IMR-90 (cell line): Measurements from ENCODE around the gene ASPRV1. TPM values are rescaled to one million over a fixed set of nuclear protein-coding genes. Genes with fewer than 3 reads are reported as not detected.

Experiments used
- ATAC-seq: fragments of 200-7000 bp; cut with Tn5 transposase; 2 replicates; pipeline ENCODE4 v1.9.1; 2020; ENCODE audit warnings: low read depth, mild to moderate bottlenecking, moderate library complexity
- BruUV-seq: library from RNA; stranded (reverse); fragments of 400-500 nt; replicated peaks from 2 replicates; lab custom pipeline; 2021; lab: Mats Ljungman, UMichigan
- CTCF ChIA-PET: fragments of 300-600 bp; formaldehyde crosslinking; extraction: SDS; loops from one replicate; lab custom pipeline; 2021; ENCODE audit warnings: antibody characterized with exemption; lab: Yijun Ruan, JAX
- POLR2A ChIA-PET: fragments of 300-600 bp; sonication (Branson Sonifier 250); formaldehyde crosslinking; loops from one replicate; lab custom pipeline; 2022; ENCODE audit warnings: antibody characterized with exemption; ENCODE audit not compliant: unreplicated experiment; lab: Charles Lee
- DNase-seq: peaks from one replicate; pipeline ENCODE4 v3.0.0; 2013
- H2AFZ ChIP-seq: replicated peaks from 2 replicates; pipeline ENCODE3; 2013; ENCODE audit warnings: low read length, mild to moderate bottlenecking; ENCODE audit not compliant: poor library complexity
- H2AK5ac ChIP-seq: 2 replicates; pipeline ENCODE4 v1.6.1; 2013; ENCODE audit warnings: low read depth, low read length, inconsistent platforms
- H2AK9ac ChIP-seq: replicated peaks from 2 replicates; pipeline ENCODE3; 2013; ENCODE audit warnings: mild to moderate bottlenecking, low read depth, low read length, moderate library complexity; ENCODE audit not compliant: poor library complexity
- H2BK120ac ChIP-seq: 2 replicates; pipeline ENCODE4 v1.6.1; 2013; ENCODE audit warnings: low read depth, low read length, inconsistent platforms
- H2BK15ac ChIP-seq: 3 replicates; pipeline ENCODE4 v1.6.1; 2013; ENCODE audit warnings: low read depth, low read length, inconsistent platforms
- H2BK20ac ChIP-seq: 2 replicates; pipeline ENCODE4 v1.6.1; 2013; ENCODE audit warnings: low read depth, mild to moderate bottlenecking, inconsistent platforms, low read length, moderate library complexity
- H2BK5ac ChIP-seq: 2 replicates; pipeline ENCODE4 v1.6.1; 2013; ENCODE audit warnings: mild to moderate bottlenecking, low read depth, low read length, inconsistent platforms; ENCODE audit not compliant: poor library complexity, severe bottlenecking
- H3K14ac ChIP-seq: replicated peaks from 2 replicates; pipeline ENCODE4 v1.6.1; 2013; ENCODE audit warnings: low read depth, low read length, inconsistent platforms
- H3K18ac ChIP-seq: 2 replicates; pipeline ENCODE4 v1.6.1; 2013; ENCODE audit warnings: low read depth, low read length, control low read depth
- H3K23ac ChIP-seq: 2 replicates; pipeline ENCODE4 v1.6.1; 2013; ENCODE audit warnings: low read depth, low read length, inconsistent platforms
- H3K27ac ChIP-seq: 2 replicates; pipeline ENCODE4 v1.5.1; 2013; ENCODE audit warnings: mild to moderate bottlenecking, control low read depth, low read length; ENCODE audit not compliant: insufficient read depth
- H3K27me3 ChIP-seq: 2 replicates; pipeline ENCODE4 v1.6.1; 2013; ENCODE audit warnings: low read length; ENCODE audit not compliant: control insufficient read depth, insufficient read depth
- H3K36me3 ChIP-seq: 2 replicates; pipeline ENCODE4 v1.6.1; 2013; ENCODE audit warnings: low read length, mixed read lengths; ENCODE audit not compliant: control insufficient read depth, insufficient read depth
- H3K4ac ChIP-seq: 2 replicates; pipeline ENCODE4 v1.6.1; 2013; ENCODE audit warnings: low read depth, low read length, inconsistent platforms
- H3K4me1 ChIP-seq: 2 replicates; pipeline ENCODE4 v1.6.1; 2013; ENCODE audit warnings: low read length, mixed read lengths; ENCODE audit not compliant: control insufficient read depth, insufficient read depth
- H3K4me2 ChIP-seq: 2 replicates; pipeline ENCODE4 v1.6.1; 2013; ENCODE audit warnings: low read depth, mild to moderate bottlenecking, control low read depth, low read length, moderate library complexity
- H3K4me3 ChIP-seq: 2 replicates; pipeline ENCODE4 v1.5.1; 2013; ENCODE audit warnings: low read depth, mild to moderate bottlenecking, control low read depth, low read length, moderate library complexity; ENCODE audit not compliant: insufficient read depth
- H3K56ac ChIP-seq: 2 replicates; pipeline ENCODE4 v1.6.1; 2013; ENCODE audit warnings: low read length, inconsistent platforms; ENCODE audit not compliant: insufficient read depth; ENCODE audit errors: extremely low read depth
- H3K79me1 ChIP-seq, 2 experiments: 2 replicates each; pipeline ENCODE4 v1.6.1; 2013; ENCODE audit warnings: low read length in 2 of 2, inconsistent platforms in 1 of 2, low read depth in 1 of 2
- H3K9ac ChIP-seq: 2 replicates; pipeline ENCODE4 v1.6.1; 2013; ENCODE audit warnings: low read depth, low read length, control low read depth
- H3K9me1 ChIP-seq: 2 replicates; pipeline ENCODE4 v1.6.1; 2013; ENCODE audit warnings: low read length, inconsistent platforms; ENCODE audit not compliant: insufficient read depth
- H3K9me3 ChIP-seq: 2 replicates; pipeline ENCODE4 v1.6.1; 2013; ENCODE audit warnings: low read length; ENCODE audit not compliant: control insufficient read depth, insufficient read depth
- H4K20me1 ChIP-seq: 2 replicates; pipeline ENCODE4 v1.6.1; 2013; ENCODE audit warnings: low read length, inconsistent platforms; ENCODE audit not compliant: insufficient read depth
- H4K5ac ChIP-seq: 2 replicates; pipeline ENCODE4 v1.6.1; 2013; ENCODE audit warnings: mild to moderate bottlenecking, low read depth, low read length, control low read depth
- H4K8ac ChIP-seq, 2 experiments: 2 replicates each; pipeline ENCODE4 v1.6.1; 2013; ENCODE audit warnings: low read depth in 2 of 2, low read length in 2 of 2, control low read depth in 1 of 2, inconsistent platforms in 1 of 2
- H4K91ac ChIP-seq: 2 replicates; pipeline ENCODE4 v1.6.1; 2013; ENCODE audit warnings: low read depth, low read length, inconsistent platforms; ENCODE audit not compliant: insufficient read depth
- CEBPB ChIP-seq: IDR thresholded peaks from 2 replicates; pipeline ENCODE4 v1.6.1; 2012; ENCODE audit warnings: low read depth, low read length, improper control_type of control experiment
- CHD1 ChIP-seq: IDR thresholded peaks from 2 replicates; pipeline ENCODE4 v1.6.1; 2012; ENCODE audit warnings: low read depth, low read length, improper control_type of control experiment
- FOS ChIP-seq: fragments of 150-350 bp; IDR thresholded peaks from 2 replicates; pipeline ENCODE4 v1.6.1; 2016; ENCODE audit warnings: low read depth, low read length
- WGBS, 2 experiments: methylation state at CpG; one replicate each; pipeline versions ENCODE4 v1.1.5 to v1.1.7; 2013; ENCODE audit warnings: missing lambda C conversion rate in 2 of 2; ENCODE audit not compliant: insufficient read length in 1 of 2; ENCODE audit errors: extremely low coverage in 2 of 2; 5-methylcytosine and 5-hydroxymethylcytosine counted together
- dilution Hi-C: fragments of 300-500 bp; cut with HindIII; formaldehyde crosslinking; loops from one replicate; pipeline ENCODE4 v1.14.3; 2018; ENCODE audit warnings: low sequenced_read_pairs; ENCODE audit not compliant: unreplicated experiment
- in situ Hi-C: fragments of 300-500 bp; cut with MboI; formaldehyde crosslinking; loops from 3 replicates; pipeline ENCODE4 v1.14.3; 2019; ENCODE audit warnings: low sequenced_read_pairs, inconsistent platforms, mixed read lengths
- intact Hi-C: fragments of 100-400 bp; cut with micrococcal nuclease; formaldehyde crosslinking; loops from 2 replicates; pipeline ENCODE4 v1.10.0; 2022
- polyA plus RNA-seq, 3 experiments: library from polyadenylated mRNA; depleted of rRNA; stranded (reverse); fragments of >200 nt; gene quantifications; 2 replicates each; pipeline ENCODE4 v1.2.3, GENCODE V29; 2012; ENCODE audit warnings: low replicate concordance in 1 of 3
- total RNA-seq: library from RNA; depleted of rRNA; stranded (reverse); fragments of >200 nt; gene quantifications from 2 replicates; pipeline ENCODE4 v1.2.3, GENCODE V29; 2012

The ASPRV1 gene
- total and polyA plus RNA-seq, 2 of the 4 experiments (the other 2 are of a cell fraction) = 0.14 to 0.18 TPM

GRCh38 chr2:69977906-69978482, 16.6 kb upstream of the ASPRV1 start:
- H3K27me3 ChIP-seq = 0 out of 2 replicates have a peak, but pooled peaks cover 2% of the 10 kb centered on the region
- no peak overlapping the region for H2BK20ac ChIP-seq
- H3K79me1 ChIP-seq = no peaks in the 10 kb centered on the region
- intact Hi-C loops (no loop called here), in situ Hi-C loops (no loop called here), dilution Hi-C loops (no loop called here)
- H3K56ac ChIP-seq = no peak overlapping the region
- no peak overlapping the region for H3K27ac ChIP-seq
- H4K20me1 ChIP-seq = no peaks in the 10 kb centered on the region
- no peaks in the 10 kb centered on the region for H3K36me3 ChIP-seq
- peak overlapping the region; percentile 5 for H2AFZ ChIP-seq
- H2BK120ac ChIP-seq = no peak overlapping the region
- H3K18ac ChIP-seq = no peak overlapping the region
- no peaks in the 10 kb centered on the region for H3K9me3 ChIP-seq
- POLR2A ChIA-PET = no interaction called here
- TF ChIP-seq CHD1 (no peak), CEBPB (no peak), FOS (no peak)
- H2AK5ac ChIP-seq = 0 out of 2 replicates have a peak overlapping the region, but pooled peaks have one; percentile 7
- no peak overlapping the region for H4K8ac ChIP-seq
- no peak overlapping the region for H3K14ac ChIP-seq
- BruUV-seq = no TSS peak
- no peak overlapping the region for H4K91ac ChIP-seq
- H2BK5ac ChIP-seq = no peak overlapping the region
- H3K9ac ChIP-seq = no peak overlapping the region
- 0 out of 3 replicates have a peak overlapping the region, but pooled peaks have one; percentile 56 for H2BK15ac ChIP-seq
- DNase-seq (no peak), ATAC-seq (no peak)
- H3K23ac ChIP-seq = no peak overlapping the region
- H3K4ac ChIP-seq = no peak overlapping the region
- H3K9me1 ChIP-seq = peaks cover 8% of the 10 kb centered on the region; the same call in 1 of the 2 replicates
- no peak overlapping the region for H3K4me2 ChIP-seq
- no peak overlapping the region for H4K5ac ChIP-seq
- peaks cover 3% of the 10 kb centered on the region; the same call in 1 of the 2 replicates for H3K4me1 ChIP-seq
- H3K4me3 ChIP-seq = no peak overlapping the region
- no peak overlapping the region for H2AK9ac ChIP-seq
- CTCF ChIA-PET = no interaction called here
- 100% methylated on average over 1 of the region's 4 CpGs; no CpG with 5 or more reads in 1 of the 2 experiments for WGBS, 2 experiments
